ENCODE data around the gene QPCT.

- TF ChIP-seq CTCF (IDR thresholded peaks at IDR 0.05) = no peak
- no peak for TF ChIP-seq POLR2A (IDR thresholded peaks at IDR 0.05)
Observed at GRCh38 chr2:37392428-37392827, 48.0 kb downstream of the QPCT start.

Data from lower leg skin (tissue), 3 donors.